ENCODE results near the gene CPXM1.
A peak's percentile ranks its signal among the peaks of the same experiment; 100 is the strongest.
"Not testable (repeated sequence)": the region's sequence is repeated elsewhere in the genome, so short reads cannot be mapped to it uniquely, and the experiment has no call there.

CPXM1 gene

DNA sequence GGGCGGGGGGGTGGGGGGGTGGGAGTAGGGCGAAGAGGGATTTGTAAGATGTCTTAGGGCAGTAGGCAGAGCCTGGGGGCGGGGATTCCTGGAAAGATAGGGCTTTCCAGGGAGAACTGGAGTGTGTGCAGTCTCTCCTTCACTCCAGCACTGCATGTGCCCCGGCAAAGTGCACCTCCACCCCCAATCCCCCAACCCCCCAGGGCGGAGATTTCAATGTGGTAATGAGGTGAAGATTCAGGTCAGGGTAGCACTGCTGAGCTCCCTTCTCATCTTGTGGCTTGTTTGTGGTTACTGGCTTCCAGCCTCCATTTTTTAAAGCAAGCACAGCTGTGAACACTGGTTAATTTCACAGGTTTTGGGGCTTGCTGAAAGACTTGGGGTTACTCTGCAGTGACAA, 21.6 kb upstream of the CPXM1 start:
- no peak for DNase-seq (ENCODE audit: low read depth, low spot score)

DNA sequence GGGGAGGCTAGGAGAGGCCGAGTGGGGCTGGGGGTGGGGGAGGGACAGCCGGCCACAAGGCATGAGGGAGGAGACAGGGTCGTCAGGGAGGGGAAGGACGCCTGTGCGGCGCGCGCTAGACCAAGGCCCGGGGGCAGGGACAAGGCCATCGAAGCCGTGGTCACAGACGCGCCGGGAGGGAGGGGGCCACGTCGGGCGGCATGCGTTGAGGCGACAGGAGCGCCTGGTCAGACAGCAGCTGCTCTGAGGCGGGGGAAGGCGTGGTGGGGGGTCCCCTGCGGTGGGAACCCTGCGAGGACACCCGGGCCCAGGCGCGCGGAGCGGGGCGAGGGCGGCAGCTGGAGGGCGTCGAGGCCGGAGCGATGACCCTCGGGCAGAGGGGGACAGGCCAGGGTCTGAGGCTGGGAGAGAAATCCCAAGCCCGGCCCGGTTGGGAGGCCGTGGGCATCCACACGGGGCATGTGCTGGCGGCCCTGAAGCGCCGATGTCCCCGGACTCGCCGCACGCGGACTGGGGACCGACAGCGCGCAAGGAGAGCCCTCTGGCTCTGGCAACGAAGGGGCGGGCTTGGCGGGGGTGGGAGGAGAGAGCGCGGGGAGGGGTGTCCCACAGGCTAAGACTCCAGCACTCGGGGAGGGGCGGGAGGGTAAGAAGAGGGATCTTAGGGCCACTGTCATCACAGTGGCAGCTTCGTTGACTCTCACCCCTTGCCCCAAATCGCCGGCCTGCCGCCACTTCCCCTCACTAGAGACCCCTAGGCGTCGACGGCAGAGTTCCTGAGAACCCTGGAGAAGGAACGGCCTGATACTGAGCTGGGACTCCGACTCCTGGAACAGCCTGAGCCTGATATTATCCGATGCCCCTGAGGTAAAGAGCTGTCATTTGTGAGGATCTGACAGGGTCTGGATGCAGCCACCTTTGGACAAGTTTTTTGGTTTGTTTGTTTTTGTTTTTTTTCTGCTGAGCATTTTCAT, 20.8 kb upstream of the CPXM1 start:
- DNase-seq (ENCODE audit: low read depth, low spot score): no peak

DNA sequence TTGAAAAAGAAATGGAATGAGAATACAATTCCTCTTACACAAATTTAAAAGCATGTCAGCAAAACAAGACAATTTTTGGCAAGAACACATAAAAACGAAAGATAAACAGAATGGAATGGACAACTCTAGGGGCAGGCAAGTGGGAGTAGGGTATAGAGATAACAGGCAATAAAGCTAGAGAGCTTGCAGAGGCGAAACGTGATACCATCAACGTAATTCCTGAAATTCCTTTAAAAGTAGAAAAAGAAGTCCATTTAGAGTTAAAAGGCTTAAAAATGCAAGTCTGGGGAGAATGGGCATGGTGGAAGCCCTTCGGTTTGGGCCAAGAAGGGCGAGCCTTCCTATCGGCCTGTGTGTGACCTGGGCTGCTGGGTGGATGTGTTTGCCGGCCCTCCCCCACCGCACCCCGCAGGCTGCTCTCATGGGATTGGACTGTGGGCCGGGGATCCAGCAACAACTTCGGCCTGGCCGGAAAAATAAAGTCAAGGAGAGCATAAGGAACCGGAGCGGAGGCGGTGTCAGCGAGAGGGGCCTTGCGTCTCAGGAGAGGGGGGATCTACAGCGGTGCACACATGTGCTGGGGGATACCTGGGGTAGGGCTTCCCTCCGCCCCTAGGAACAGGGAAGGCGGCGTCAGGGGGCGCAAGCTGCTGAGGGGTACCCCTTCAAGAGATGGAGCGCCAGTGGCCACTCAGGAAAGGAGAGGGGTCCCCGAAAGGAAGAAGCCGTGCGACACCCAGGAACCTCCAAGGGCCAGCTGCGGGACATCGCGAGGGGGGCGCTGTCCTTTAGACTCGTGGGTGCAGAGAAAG, 19.9 kb upstream of the CPXM1 start:
- DNase-seq (ENCODE audit: low read depth, low spot score): no peak

DNA sequence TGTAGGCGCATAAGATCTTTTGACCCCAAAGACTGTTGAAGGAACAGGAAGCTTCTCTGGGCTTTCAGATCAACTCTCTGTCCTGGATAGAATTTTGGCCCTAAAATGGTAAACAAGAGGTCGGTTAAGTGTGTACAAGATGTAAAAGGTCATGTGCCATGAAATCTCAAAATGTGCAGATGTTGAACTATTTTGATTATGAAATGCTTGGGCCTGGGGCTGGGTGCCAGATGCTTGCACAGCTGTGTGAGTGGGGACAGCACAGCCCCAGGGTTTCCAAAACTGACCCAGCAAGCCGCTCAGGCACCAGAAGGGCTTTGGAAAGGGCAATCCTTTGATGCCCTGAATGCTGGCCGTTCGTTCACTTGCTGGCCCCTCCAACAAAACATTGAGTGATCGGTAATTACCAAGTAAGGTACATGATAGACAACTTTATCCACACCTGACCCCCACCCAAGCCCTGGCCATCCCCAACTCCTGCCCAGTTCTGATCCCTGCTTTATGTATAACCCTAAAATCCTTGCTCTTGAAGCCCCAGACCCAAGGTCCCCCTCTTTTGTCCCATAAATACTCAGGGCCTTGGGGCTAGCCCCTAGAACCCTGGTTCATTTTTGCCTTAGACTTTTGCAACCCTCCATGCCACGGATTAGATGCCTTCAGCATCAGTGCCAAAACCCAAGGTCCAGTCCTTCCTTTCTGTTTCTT, 17.6 kb upstream of the CPXM1 start:
- DNase-seq (ENCODE audit: low read depth, low spot score): no peak

DNA sequence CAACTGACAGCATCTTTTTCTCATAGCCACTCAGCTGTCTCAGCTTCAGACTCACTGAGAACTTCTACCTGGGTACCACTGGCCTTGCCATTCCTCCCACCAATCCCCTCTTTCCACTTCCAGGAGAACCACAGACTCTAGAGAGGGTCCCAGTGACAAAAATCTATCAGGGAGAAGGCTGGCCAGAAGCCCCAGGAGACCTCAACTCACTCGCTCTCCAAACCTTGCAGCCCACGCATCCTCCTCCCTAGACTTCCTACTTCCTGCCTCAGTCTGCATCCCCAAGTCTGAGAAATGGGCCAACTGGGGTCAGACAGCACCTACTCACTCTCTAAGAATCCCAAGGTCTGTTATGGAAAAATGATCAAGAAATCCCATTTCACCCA, 16.9 kb upstream of the CPXM1 start:
- no peak for DNase-seq (ENCODE audit: low read depth, low spot score)

DNA sequence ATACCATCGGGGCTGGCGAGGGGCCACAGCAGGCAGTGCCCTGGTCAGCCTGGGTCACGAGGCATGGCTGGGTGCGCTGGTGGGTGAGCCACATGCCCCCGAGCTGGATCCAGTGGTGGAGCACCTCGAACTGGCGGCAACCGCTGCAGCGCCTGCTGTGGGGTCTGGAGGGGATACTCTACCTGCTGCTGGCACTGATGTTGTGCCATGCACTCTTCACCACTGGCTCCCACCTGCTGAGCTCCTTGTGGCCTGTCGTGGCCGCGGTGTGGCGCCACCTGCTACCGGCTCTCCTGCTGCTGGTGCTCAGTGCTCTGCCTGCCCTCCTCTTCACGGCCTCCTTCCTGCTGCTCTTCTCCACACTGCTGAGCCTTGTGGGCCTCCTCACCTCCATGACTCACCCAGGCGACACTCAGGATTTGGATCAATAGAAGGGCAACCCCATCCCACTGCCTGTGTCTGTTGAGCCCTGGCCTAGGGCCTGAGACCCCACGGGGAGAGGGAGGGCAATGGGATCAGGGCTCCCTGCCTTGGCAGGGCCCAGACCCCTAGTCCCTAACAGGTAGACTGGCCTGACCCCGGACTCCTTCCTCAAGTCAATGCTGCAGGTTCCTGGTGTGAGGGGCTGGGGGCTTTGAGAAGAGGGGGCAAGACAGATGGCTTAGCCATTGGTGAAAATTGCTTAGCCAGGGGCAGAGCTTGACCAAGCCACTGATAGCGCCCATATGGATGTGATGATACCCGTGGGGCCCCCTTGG, 16.3 kb upstream of the CPXM1 start:
- no peak for DNase-seq (ENCODE audit: low read depth, low spot score)

DNA sequence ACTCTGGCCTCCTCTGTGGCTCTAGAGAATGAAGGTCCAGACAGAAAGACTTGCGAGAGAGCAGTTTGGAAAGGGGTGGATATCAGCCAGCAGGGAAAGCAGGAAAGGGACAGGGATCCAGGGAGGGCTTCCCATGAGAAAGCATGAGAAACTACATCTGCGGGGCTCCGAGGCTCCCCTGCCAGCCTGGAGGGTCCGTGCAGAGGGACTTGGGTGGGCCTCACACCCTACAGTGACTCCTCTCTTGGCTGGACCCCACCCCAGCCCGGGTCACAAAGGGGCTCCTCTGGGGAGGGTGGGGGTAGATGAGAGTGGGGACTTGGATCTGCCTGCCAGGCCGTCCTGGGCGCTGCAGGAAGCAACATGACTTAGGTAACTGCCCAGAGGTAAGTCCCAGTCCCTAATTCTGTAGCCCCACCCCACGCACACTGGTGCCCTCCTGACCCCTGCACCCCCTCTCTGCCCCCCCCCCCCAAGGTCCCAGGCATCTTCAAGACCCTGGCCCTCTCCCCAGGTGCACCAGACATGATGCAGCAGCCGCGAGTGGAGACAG, 15.7 kb upstream of the CPXM1 start, which contains the start of gene TMEM239:
TMEM239 (plus strand) TSS at position 335 of the 553 bp plus-strand sequence; CDS start at position 526, 191 bp downstream.
- no peak for DNase-seq (ENCODE audit: low read depth, low spot score)

DNA sequence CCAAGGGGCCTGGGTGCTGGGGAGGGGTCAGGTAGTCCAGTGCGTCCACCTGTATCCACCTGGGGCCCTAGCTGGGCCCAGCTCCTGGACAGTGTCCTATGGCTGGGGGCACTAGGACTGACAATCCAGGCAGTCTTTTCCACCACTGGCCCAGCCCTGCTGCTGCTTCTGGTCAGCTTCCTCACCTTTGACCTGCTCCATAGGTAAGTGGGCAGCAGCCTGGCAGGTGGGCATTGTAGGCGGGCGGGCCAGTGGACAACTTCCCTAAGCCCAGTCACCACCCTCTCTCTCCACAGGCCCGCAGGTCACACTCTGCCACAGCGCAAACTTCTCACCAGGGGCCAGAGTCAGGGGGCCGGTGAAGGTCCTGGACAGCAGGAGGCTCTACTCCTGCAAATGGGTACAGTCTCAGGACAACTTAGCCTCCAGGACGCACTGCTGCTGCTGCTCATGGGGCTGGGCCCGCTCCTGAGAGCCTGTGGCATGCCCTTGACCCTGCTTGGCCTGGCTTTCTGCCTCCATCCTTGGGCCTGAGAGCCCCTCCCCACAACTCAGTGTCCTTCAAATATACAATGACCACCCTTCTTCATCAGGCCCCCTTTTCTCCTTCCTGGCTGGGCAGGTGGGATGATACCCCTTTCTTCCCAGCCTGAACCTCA, 14.9 kb upstream of the CPXM1 start:
- DNase-seq (ENCODE audit: low read depth, low spot score): no peak

DNA sequence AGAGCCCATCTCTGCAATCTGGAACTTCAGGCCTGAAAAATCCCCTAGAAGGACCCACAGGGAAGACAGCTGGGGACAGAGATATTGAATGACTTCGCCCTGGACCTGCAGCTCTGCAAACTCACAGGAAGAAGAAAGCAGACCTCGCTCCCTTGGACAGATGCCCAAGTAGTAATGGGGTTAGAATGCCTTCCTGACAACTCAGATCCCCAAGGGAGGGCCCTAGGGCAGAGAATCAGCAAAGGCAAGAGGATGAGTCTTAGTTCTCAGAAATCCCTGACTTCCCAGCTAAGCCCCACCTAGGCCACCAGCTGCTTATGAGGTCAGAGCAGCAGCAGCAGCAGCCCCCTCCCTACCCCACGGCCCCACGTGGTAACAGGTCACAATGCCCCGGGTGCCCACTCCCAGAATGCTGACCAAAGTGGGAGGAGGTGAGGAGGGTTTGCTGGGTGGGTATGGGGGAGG, 14.2 kb upstream of the CPXM1 start, which contains the start of gene C20orf141:
C20orf141 (plus strand) TSS at position 401 of the 465 bp plus-strand sequence. CDS start 198 bp downstream, outside the sequence.
- peak; percentile 91 for DNase-seq (ENCODE audit: low read depth, low spot score)

DNA sequence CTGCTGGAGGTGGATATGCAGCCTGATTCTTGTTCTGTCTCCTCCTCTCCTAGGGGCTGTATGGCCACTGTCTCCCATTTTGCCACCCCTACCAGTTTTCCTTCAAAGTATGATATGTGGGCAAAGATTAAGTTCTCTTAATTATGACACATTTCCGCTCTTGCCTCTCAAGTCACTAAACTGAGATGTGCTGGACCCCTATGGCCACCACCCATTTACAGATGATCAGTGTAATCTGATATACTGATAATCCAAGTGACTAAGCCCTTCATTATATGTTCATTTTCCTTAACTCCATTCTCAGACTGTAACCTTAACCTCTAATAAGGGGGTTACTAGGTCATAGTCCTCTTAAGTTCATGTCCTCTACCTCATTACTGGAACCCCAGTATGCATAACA, 13.6 kb upstream of the CPXM1 start:
- no peak for DNase-seq (ENCODE audit: low read depth, low spot score)

DNA sequence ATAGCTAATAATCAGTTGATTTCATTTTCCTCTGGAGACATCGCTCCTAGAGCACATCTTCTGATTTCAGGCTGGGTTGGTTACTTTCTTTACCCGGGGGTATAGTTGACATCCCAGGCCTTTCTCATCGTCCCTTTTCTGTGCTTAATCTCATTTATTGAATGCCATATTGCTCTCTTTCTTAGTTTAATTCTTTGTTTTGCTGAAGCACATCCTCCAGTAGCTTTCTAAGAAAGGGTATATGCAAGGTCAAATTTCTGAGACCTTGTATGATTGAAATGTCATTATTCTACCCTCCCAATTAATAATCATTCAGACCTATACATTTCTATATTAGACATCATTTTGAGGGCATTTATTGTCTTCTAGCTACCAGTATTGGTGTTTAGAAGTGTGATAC, 11.8 kb upstream of the CPXM1 start:
- DNase-seq (ENCODE audit: low read depth, low spot score): no peak

DNA sequence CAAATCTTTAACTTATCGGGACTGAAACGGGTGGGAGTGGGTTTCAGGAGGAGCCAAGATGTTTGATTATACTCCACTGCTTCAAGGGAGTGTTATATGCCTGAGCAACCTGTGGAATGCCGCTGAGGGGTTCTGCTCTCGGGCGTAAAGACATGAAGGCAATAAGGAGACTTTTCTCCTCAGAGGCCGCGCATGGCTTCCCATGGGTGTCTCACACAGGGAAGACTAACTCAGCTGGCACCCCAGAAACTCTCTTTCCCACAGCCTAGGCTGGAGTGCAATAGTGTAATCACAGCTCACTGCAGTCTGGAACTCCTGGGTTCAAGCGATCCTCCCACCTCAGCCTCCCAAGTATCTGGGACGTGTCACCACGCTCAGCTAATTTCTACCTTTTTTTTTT, 9.3 kb upstream of the CPXM1 start:
- DNase-seq (ENCODE audit: low read depth, low spot score): no peak

DNA sequence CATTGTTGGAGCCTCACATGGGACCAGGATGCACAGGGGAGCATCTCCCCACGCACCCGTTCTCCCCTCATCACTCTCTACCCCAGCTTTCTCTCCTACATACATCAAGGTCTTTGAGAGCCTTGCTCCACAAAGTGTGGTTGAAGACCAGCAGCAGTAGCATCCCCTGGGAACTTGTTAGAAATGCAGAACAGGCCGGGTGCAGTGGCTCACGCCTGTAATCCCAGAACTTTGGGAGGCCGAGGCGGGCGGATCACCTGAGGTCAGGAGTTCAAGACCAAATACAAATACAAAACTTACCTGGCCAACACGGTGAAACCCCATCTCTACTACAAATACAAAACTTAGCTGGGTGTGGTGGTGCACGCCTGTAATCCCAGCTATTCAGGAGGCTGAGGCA, 7.5 kb upstream of the CPXM1 start:
- DNase-seq (ENCODE audit: low read depth, low spot score): not testable (repeated sequence)

DNA sequence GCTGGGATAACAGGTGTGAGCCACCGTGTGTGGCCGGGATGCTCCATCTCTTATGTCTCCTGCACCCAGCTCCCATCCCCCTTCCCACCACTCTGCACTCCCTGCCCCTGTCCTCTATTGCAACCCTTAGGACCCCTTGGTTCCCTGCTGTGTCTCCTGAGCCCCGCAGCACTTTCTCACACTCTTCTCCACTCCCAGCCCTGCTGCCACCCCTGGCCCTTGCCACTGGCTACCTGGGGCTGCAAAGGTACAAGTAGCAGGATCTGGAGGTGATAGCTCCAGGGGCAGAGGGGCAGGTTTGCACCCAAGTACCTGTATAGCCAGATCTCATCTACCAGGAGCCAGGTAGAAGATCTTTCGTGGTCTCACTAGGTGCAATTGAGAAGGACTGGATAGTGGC, 6.6 kb upstream of the CPXM1 start:
- no peak for DNase-seq (ENCODE audit: low read depth, low spot score)

DNA sequence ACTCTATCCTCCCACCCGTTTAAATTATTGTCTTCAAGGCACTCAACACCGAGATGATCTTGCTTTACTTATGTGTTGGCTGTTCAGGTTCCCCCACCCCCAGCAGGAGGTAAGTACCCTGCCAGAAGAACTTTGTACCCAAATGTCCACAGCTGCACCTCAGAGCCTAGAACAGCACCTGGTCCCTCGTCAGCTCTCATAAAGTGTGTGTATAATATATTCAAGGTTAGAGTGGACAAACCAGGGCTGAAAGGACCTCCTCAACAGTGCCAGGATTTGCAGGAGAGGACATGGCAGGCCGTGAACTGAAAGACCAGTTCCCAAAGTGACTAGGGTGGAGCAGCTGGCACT, 5.9 kb upstream of the CPXM1 start:
- no peak for DNase-seq (ENCODE audit: low read depth, low spot score)

DNA sequence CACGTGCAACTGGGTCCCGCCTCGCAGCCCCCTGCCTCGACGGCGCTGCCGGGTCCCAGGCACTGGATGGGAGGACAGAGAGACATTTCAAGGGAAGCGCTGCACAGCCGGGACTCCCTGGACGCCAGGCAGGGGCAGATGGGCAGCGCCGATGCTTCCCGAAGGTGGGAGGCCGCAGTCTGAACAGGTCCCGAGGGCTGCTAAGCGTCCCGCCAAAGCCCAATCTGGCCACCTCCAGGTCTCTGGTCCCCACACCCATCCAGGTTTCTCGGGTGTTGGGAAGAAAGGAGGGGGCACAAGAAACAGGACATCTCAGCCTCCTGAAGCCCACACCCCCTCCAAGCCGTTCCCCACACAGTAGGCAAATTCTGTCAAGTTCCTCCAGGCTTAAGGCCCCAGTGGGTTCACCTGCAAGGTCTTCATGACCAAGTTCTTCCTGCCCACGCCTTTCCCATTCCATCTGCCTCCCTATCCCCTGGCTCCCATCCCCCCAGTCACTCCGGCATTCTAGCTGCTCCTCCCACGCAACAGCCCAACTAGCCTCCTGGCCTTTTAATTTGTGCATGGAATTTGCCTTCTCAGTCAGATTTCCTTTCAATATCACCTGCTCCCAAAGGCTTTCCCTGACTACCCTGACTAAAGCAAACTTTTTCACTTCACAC, 5.4 kb upstream of the CPXM1 start:
- DNase-seq (ENCODE audit: low read depth, low spot score): no peak

DNA sequence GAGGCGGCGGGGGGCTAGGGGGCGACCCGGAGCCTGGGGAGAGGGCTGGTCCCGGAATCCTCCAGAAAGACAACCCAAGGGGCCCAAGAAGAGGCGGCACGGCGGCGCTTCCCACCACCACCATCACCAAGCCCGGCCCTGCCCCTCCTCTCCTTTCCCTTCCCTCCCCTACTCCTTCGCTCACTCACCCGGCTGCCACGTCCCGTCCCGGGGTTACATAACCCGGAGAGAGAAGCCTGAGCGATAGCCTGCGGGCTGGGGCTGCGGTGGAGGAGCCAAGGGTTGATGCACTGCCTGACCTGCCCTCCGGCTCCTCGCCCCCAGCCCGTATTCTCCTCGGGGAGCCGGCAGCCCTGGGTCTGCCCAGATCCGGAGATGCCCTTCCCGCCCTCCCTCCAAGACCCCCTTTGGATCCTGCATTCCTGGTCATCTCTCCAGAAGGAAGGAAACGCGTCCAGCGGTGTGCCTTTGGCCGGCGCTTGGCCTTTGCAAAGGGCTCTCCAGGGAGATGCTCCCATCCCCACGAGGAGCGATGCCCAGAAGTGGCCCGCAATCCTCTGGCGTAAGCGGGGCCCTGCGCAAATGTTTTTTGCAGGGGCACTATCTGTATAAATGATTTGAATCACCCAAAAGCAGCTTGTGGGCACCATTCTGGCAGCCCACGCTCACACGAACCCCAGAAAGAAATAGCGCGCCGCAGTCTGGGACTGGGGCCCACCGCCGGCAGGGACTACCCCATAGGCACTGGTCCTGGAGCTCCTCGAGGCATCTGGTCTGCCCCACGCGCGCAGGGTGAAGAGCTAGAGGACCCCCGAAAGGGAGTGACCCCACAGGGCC, 4.6 kb upstream of the CPXM1 start:
- DNase-seq (ENCODE audit: low read depth, low spot score): peak; percentile 23

DNA sequence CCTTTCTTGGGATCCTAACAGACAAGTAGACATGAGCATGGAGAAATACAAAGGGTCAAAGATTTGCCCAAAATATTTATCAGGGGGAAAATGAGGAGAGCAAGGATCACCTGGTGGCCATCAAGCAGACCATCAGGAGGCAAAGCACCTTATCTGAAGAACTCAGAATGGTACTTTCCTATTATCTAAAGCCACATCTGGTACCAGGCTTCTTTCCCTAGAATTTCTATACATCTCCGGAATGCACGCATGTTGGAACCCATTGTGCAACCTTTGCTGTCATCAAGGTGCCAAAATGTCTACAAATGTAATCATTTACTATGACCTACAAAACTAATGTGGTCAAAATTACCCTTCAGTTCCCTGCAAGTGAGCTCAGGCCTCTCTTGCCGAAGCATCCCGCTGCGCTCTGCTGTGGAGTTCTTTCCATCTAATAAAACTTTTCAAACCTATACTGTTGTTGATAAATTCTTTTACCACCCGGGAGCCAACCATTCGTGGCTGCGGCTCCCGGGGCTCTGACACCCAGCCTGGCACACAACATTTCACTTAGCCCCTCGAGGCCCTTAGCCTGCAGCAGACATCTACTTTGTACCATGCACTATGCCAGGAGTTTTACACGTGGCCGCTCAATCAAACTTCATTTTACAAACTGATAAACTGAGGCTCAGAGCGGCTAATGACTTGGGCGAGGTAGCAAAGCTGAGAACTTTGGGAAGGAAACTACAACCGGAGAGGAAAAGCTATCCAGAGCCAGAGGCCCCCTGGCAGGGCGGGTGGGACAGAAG, 3.8 kb upstream of the CPXM1 start:
- DNase-seq (ENCODE audit: low read depth, low spot score): no peak

Measured in astrocyte of the hippocampus (primary cell).